ENCODE results near the gene TFF3.

Gene TFF3

DNA sequence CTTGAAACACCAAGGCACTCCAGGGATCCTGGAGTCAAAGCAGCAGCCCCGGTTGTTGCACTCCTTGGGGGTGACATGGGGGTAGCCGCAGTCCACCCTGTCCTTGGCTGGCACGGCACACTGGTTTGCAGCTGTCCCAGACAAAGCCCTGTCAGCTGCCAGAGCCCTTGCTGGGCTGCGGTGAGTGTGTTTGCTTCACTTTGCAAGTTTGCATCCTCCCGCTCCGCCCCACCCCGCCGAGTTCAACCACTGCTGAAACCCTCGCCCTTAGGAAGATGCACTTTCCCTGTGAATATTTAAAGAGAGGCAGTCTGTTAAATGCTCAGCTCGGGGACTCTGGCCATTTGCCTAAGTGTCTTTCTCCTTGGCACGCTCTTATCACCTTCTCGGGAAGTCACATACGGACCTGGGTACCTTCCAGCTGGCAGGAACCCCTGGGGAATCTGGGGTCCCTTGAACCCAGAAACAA lies 1.7 kb downstream of the TFF3 start:
- no peaks in the 10 kb centered on the region for H3K27me3 ChIP-seq (ENCODE audit: control insufficient read depth in 2 of 2, insufficient read depth in 2 of 2, low read length in 2 of 2)
- peaks cover 57 to 79% of the 10 kb centered on the region in 2 donors for H3K4me1 ChIP-seq (ENCODE audit: control insufficient read depth in 2 of 2, insufficient read depth in 2 of 2, low read length in 2 of 2)
- no peaks in the 10 kb centered on the region for H3K9me3 ChIP-seq (ENCODE audit: control insufficient read depth in 2 of 2, low read length in 2 of 2)

DNA sequence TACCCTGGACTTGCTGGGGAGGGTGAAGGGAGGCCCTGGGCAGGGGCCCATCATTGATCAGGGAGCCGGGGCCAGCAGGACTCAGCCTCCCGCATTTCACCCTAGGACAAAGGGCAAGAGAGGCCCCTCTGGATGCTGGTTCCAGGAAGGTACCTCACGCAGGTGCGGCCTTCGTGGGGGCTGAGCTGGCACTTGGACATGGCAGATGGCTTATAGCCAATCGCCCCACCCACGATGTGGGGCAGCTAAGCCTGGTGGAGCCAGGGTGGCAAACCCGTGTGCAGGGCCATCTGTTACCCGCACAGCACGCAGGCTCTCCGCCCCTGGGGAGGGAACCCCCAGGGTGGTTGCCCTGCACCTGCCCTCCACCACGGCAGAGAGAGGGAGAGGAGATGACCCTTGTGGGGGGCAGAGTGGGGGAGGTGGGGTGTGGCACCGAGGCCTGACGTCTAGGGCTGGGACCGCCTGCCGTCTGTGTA lies 2.5 kb downstream of the TFF3 start:
- Histone ChIP-seq H3K4me1 (ENCODE audit: control insufficient read depth in 2 of 2, insufficient read depth in 2 of 2, low read length in 2 of 2) (peaks cover 53 to 75% of the 10 kb centered on the region in 2 donors), H3K9ac (ENCODE audit: low read depth in 1 of 2, low read length in 2 of 2) (peak overlapping the region in 1 of 2 donors; percentile 67), H3K36me3 (ENCODE audit: control insufficient read depth in 2 of 2, insufficient read depth in 2 of 2, low read length in 2 of 2) (peaks cover 0 to 2% of the 10 kb centered on the region in 2 donors), H3K4me3 (ENCODE audit: low read length in 2 of 2) (peak overlapping the region; percentile 62 to 72), H3K27ac (ENCODE audit: low read depth in 2 of 2, low read length in 2 of 2) (peak overlapping the region; percentile 94), H3K9me3 (ENCODE audit: control insufficient read depth in 2 of 2, low read length in 2 of 2) (no peaks in the 10 kb centered on the region), H3K27me3 (ENCODE audit: control insufficient read depth in 2 of 2, insufficient read depth in 2 of 2, low read length in 2 of 2) (no peaks in the 10 kb centered on the region)

More for the DNA sequence above, 1.7 kb downstream of the TFF3 start:
- Histone ChIP-seq H3K4me3 (ENCODE audit: low read length in 2 of 2) (peak overlapping the region; percentile 62 to 72), H3K27ac (ENCODE audit: low read depth in 2 of 2, low read length in 2 of 2) (peak overlapping the region; percentile 94), H3K36me3 (ENCODE audit: control insufficient read depth in 2 of 2, insufficient read depth in 2 of 2, low read length in 2 of 2) (peaks cover 0 to 2% of the 10 kb centered on the region in 2 donors), H3K9ac (ENCODE audit: low read depth in 1 of 2, low read length in 2 of 2) (peak overlapping the region; percentile 44 to 67)

GRCh38 chr21:42311816-42312625 lies 3.2 kb downstream of the TFF3 start:
- peaks cover 50 to 69% of the 10 kb centered on the region in 2 donors for H3K4me1 ChIP-seq (ENCODE audit: control insufficient read depth in 2 of 2, insufficient read depth in 2 of 2, low read length in 2 of 2)
- H3K4me3 ChIP-seq (ENCODE audit: low read length in 2 of 2) = peak overlapping the region; percentile 42 to 62
- H3K9me3 ChIP-seq (ENCODE audit: control insufficient read depth in 2 of 2, low read length in 2 of 2) = no peaks in the 10 kb centered on the region
- H3K27ac ChIP-seq (ENCODE audit: low read depth in 2 of 2, low read length in 2 of 2) = peak overlapping the region; percentile 94
- H3K9ac ChIP-seq (ENCODE audit: low read depth in 1 of 2, low read length in 2 of 2) = peak overlapping the region in 1 of 2 donors; percentile 67
- no peaks in the 10 kb centered on the region for H3K27me3 ChIP-seq (ENCODE audit: control insufficient read depth in 2 of 2, insufficient read depth in 2 of 2, low read length in 2 of 2)
- peaks cover 0 to 2% of the 10 kb centered on the region in 2 donors for H3K36me3 ChIP-seq (ENCODE audit: control insufficient read depth in 2 of 2, insufficient read depth in 2 of 2, low read length in 2 of 2)

DNA sequence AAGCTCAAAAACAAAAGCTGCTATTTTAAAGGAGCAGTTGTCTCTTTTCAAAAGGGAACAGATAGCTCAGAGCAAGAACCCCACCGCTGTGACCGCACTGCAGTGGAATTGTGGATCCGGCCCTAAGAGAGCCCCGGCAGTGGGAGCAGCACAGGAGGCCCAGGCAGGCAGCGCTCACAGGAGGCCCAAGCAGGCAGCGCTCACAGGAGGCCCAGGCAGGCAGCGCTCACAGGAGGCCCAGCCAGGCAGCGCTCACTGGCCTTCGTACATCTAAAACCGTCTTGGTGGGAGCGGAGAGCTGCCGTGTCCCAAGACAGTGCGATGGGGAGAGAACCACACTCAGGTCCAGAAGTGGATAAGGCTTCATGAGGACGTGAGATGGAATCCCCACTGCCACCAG lies 4.0 kb downstream of the TFF3 start:
- Histone ChIP-seq H3K4me3 (ENCODE audit: low read length in 2 of 2) (no peak overlapping the region), H3K36me3 (ENCODE audit: control insufficient read depth in 2 of 2, insufficient read depth in 2 of 2, low read length in 2 of 2) (peaks cover 0 to 2% of the 10 kb centered on the region in 2 donors), H3K4me1 (ENCODE audit: control insufficient read depth in 2 of 2, insufficient read depth in 2 of 2, low read length in 2 of 2) (peaks cover 43 to 62% of the 10 kb centered on the region in 2 donors), H3K27ac (ENCODE audit: low read depth in 2 of 2, low read length in 2 of 2) (peak overlapping the region; percentile 19 to 32), H3K27me3 (ENCODE audit: control insufficient read depth in 2 of 2, insufficient read depth in 2 of 2, low read length in 2 of 2) (no peaks in the 10 kb centered on the region), H3K9me3 (ENCODE audit: control insufficient read depth in 2 of 2, low read length in 2 of 2) (no peaks in the 10 kb centered on the region), H3K9ac (ENCODE audit: low read depth in 1 of 2, low read length in 2 of 2) (no peak overlapping the region)

DNA sequence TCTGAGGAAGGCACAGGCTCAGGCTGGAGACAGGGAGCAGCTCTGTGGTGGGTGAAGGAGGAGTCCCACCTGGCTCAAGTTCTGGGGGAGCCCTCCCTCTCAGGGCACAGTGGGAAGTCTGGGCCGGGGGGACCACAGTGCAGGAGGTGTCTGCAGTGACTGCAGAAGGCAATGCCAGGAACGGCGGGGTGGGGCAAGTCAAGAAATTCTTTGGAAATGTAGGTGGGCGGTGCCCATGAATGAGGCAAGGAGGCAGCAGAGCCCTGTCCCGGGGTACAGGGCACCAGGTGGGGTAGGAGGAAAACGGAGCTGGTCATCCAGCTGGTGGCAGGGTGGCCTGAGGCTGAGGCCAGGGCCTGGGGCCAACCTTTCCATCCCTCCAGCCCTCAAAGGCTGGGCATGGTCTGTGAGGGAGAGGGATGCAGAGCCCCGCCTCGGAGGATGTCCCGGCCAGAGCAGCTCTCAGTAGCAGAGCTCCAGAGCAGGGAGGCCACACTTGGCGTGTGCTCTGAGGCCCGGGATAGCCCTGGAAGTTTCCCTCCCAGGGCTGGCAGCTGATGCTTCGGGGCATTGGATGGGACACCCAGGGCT lies 4.7 kb downstream of the TFF3 start:
- Histone ChIP-seq H3K4me3 (ENCODE audit: low read length in 2 of 2) (no peak overlapping the region), H3K27me3 (ENCODE audit: control insufficient read depth in 2 of 2, insufficient read depth in 2 of 2, low read length in 2 of 2) (no peaks in the 10 kb centered on the region), H3K27ac (ENCODE audit: low read depth in 2 of 2, low read length in 2 of 2) (peak overlapping the region; percentile 32 to 38), H3K9ac (ENCODE audit: low read depth in 1 of 2, low read length in 2 of 2) (peak overlapping the region in 1 of 2 donors; percentile 52), H3K9me3 (ENCODE audit: control insufficient read depth in 2 of 2, low read length in 2 of 2) (no peaks in the 10 kb centered on the region), H3K36me3 (ENCODE audit: control insufficient read depth in 2 of 2, insufficient read depth in 2 of 2, low read length in 2 of 2) (peaks cover 0 to 2% of the 10 kb centered on the region in 2 donors), H3K4me1 (ENCODE audit: control insufficient read depth in 2 of 2, insufficient read depth in 2 of 2, low read length in 2 of 2) (peaks cover 38 to 58% of the 10 kb centered on the region in 2 donors)

DNA sequence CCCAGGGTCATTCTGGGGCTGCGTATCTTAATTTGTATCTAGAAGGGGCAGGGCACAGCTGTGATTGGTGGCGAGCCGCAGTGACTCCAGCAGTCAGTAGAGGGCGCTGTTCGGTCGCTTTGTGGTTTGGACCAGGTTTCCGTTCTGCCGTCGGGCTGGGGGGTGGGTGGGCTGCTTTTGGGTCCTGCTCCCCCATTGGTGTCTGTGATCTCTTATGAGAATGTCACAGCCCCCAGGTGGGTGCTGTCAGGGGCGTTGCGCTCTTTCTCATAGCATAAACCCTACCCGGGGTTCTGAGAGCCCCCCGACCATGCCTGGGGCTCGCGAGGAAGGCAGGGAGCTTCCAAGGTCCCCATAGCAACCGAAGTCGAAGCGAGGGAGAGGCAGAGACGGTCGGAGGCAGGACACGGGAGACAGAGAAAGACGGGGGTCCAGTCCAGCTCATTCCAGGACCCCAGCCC lies 5.4 kb downstream of the TFF3 start:
- peak overlapping the region; percentile 1 to 52 for H3K9ac ChIP-seq (ENCODE audit: low read depth in 1 of 2, low read length in 2 of 2)
- H3K4me3 ChIP-seq (ENCODE audit: low read length in 2 of 2) = no peak overlapping the region
- H3K27me3 ChIP-seq (ENCODE audit: control insufficient read depth in 2 of 2, insufficient read depth in 2 of 2, low read length in 2 of 2) = no peaks in the 10 kb centered on the region
- peaks cover 0 to 2% of the 10 kb centered on the region in 2 donors for H3K36me3 ChIP-seq (ENCODE audit: control insufficient read depth in 2 of 2, insufficient read depth in 2 of 2, low read length in 2 of 2)
- H3K4me1 ChIP-seq (ENCODE audit: control insufficient read depth in 2 of 2, insufficient read depth in 2 of 2, low read length in 2 of 2) = peaks cover 31 to 50% of the 10 kb centered on the region in 2 donors
- no peaks in the 10 kb centered on the region for H3K9me3 ChIP-seq (ENCODE audit: control insufficient read depth in 2 of 2, low read length in 2 of 2)
- peak overlapping the region; percentile 16 to 38 for H3K27ac ChIP-seq (ENCODE audit: low read depth in 2 of 2, low read length in 2 of 2)

GRCh38 chr21:42308914-42309752 lies 6.1 kb downstream of the TFF3 start:
- Histone ChIP-seq H3K36me3 (ENCODE audit: control insufficient read depth in 2 of 2, insufficient read depth in 2 of 2, low read length in 2 of 2) (peaks cover 0 to 2% of the 10 kb centered on the region in 2 donors), H3K4me1 (ENCODE audit: control insufficient read depth in 2 of 2, insufficient read depth in 2 of 2, low read length in 2 of 2) (peaks cover 27 to 50% of the 10 kb centered on the region in 2 donors), H3K9ac (ENCODE audit: low read depth in 1 of 2, low read length in 2 of 2) (peak overlapping the region; percentile 1 to 52), H3K27me3 (ENCODE audit: control insufficient read depth in 2 of 2, insufficient read depth in 2 of 2, low read length in 2 of 2) (no peaks in the 10 kb centered on the region), H3K27ac (ENCODE audit: low read depth in 2 of 2, low read length in 2 of 2) (no peak overlapping the region), H3K4me3 (ENCODE audit: low read length in 2 of 2) (no peak overlapping the region), H3K9me3 (ENCODE audit: control insufficient read depth in 2 of 2, low read length in 2 of 2) (no peaks in the 10 kb centered on the region)

- Histone ChIP-seq H3K9me3 (ENCODE audit: control insufficient read depth in 2 of 2, low read length in 2 of 2) (no peaks in the 10 kb centered on the region), H3K36me3 (ENCODE audit: control insufficient read depth in 2 of 2, insufficient read depth in 2 of 2, low read length in 2 of 2) (peaks cover 0 to 2% of the 10 kb centered on the region in 2 donors), H3K4me1 (ENCODE audit: control insufficient read depth in 2 of 2, insufficient read depth in 2 of 2, low read length in 2 of 2) (peaks cover 20 to 42% of the 10 kb centered on the region in 2 donors), H3K9ac (ENCODE audit: low read depth in 1 of 2, low read length in 2 of 2) (no peak overlapping the region), H3K4me3 (ENCODE audit: low read length in 2 of 2) (no peak overlapping the region), H3K27me3 (ENCODE audit: control insufficient read depth in 2 of 2, insufficient read depth in 2 of 2, low read length in 2 of 2) (no peaks in the 10 kb centered on the region), H3K27ac (ENCODE audit: low read depth in 2 of 2, low read length in 2 of 2) (no peak overlapping the region)
These were observed 6.9 kb downstream of the TFF3 start for GRCh38 chr21:42308161-42308913.

DNA sequence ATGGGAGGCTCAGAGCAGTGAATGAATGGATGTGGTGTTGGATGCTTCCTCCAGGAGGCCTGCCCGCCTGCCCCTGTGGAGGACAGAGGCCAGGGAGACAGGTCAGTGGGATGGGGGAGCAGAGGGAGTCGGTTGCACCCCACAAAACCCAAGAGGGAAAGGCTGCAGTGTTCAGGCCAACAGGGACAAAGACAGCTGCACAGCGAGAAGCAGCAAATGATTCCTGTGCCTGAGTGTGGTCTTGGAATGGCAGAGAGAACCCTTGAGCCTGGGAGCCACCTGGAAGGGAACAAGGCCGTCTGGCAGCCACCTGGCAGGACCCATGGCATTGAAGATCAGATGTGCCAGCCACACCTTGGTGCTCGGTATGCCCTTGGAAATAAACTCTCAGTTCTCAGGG lies 8.1 kb downstream of the TFF3 start:
- Histone ChIP-seq H3K27me3 (ENCODE audit: control insufficient read depth in 2 of 2, insufficient read depth in 2 of 2, low read length in 2 of 2) (no peaks in the 10 kb centered on the region), H3K9me3 (ENCODE audit: control insufficient read depth in 2 of 2, low read length in 2 of 2) (no peaks in the 10 kb centered on the region), H3K27ac (ENCODE audit: low read depth in 2 of 2, low read length in 2 of 2) (no peak overlapping the region)

More for the DNA sequence above, 8.1 kb downstream of the TFF3 start:
- Histone ChIP-seq H3K4me3 (ENCODE audit: low read length in 2 of 2) (no peak overlapping the region), H3K4me1 (ENCODE audit: control insufficient read depth in 2 of 2, insufficient read depth in 2 of 2, low read length in 2 of 2) (peaks cover 12 to 29% of the 10 kb centered on the region in 2 donors), H3K36me3 (ENCODE audit: control insufficient read depth in 2 of 2, insufficient read depth in 2 of 2, low read length in 2 of 2) (no peaks in the 10 kb centered on the region), H3K9ac (ENCODE audit: low read depth in 1 of 2, low read length in 2 of 2) (no peak overlapping the region)
